ENCODE measurements around the gene LMCD1. TPM values are rescaled to one million over a fixed set of nuclear protein-coding genes. Genes with fewer than 3 reads are reported as not detected.

LMCD1 gene
- total and polyA plus RNA-seq, 2 donors = 7.8 to 34.7 TPM

DNA sequence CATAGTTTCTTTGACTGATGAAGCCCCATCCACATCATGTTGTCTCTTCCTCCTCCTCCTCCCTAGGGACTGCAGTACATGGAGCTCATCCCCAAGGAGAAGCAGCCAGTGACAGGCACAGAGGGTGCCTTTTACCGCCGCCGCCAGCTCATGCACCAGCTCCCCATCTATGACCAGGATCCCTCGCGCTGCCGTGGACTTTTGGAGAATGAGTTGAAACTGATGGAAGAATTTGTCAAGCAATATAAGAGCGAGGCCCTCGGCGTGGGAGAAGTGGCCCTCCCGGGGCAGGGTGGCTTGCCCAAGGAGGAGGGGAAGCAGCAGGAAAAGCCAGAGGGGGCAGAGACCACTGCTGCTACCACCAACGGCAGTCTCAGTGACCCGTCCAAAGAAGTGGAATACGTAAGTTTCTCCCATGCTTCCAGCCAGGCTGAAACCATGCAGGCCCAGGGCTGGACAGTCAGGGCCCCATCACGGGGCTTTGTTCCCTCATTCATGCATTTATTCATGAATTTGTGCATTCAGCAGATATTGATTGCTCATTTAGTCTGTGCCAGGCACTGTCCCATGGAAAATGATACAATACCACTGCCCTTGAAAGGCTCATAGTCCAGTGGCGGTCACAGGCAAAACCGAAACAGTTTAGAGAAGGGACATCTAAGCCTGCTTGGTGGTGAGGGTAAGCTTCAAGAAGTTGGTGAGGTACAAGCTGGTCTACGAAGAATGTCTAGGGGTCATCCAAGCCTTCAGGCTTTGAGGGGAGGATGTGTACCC lies 47.1 kb downstream of the LMCD1 start:
- WGBS = 97% methylated on average over 17 of the region's 17 CpGs

DNA sequence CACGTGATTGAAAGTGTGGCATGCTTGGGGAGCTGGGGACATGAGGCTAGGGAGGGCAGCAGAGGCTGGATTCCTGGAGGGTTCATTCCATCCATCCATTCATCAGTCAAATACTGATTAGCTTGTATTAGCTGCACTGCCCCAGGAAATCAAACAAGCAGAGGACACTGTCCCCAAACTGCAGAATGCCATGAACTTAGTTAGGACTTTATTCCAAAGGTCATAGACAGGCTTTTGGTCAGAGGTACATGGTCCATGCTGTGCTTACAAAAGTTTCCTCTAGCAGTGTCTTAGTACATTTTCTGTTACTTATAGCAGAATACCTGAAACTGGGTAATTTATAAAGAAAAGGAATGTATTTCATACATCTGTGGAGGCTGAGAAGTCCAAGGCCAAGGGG lies 47.7 kb downstream of the LMCD1 start:
- Histone ChIP-seq H3K4me1 (ENCODE audit: control insufficient read depth in 2 of 2, insufficient read depth in 2 of 2, low read length in 2 of 2) (no peaks in the 10 kb centered on the region), H3K4me3 (ENCODE audit: low read length in 2 of 2) (no peak overlapping the region), H3K36me3 (ENCODE audit: control insufficient read depth in 2 of 2, insufficient read depth in 2 of 2, low read length in 1 of 2) (no peaks in the 10 kb centered on the region), H3K9me3 (ENCODE audit: control insufficient read depth in 2 of 2, insufficient read depth in 1 of 2, low read length in 1 of 2) (no peaks in the 10 kb centered on the region), H3K27ac (ENCODE audit: low read depth in 1 of 2, low read length in 1 of 2) (no peak overlapping the region), H3K27me3 (ENCODE audit: control insufficient read depth in 2 of 2, insufficient read depth in 1 of 2, low read length in 1 of 2) (no peaks in the 10 kb centered on the region)
- WGBS = 92% methylated on average over 1 of the region's 1 CpG
- no peak for DNase-seq (ENCODE audit: low read depth in 6 of 9, low spot score in 9 of 9)

More for the DNA sequence above, 47.1 kb downstream of the LMCD1 start:
- no peaks in the 10 kb centered on the region for H3K9me3 ChIP-seq (ENCODE audit: control insufficient read depth in 2 of 2, insufficient read depth in 1 of 2, low read length in 1 of 2)
- H3K36me3 ChIP-seq (ENCODE audit: control insufficient read depth in 2 of 2, insufficient read depth in 2 of 2, low read length in 1 of 2) = no peaks in the 10 kb centered on the region
- no peak overlapping the region for H3K27ac ChIP-seq (ENCODE audit: low read depth in 1 of 2, low read length in 1 of 2)
- no peaks in the 10 kb centered on the region for H3K4me1 ChIP-seq (ENCODE audit: control insufficient read depth in 2 of 2, insufficient read depth in 2 of 2, low read length in 2 of 2)
- H3K27me3 ChIP-seq (ENCODE audit: control insufficient read depth in 2 of 2, insufficient read depth in 1 of 2, low read length in 1 of 2) = no peaks in the 10 kb centered on the region
- no peak overlapping the region for H3K4me3 ChIP-seq (ENCODE audit: low read length in 2 of 2)
- no peak for DNase-seq (ENCODE audit: low read depth in 6 of 9, low spot score in 9 of 9)

DNA sequence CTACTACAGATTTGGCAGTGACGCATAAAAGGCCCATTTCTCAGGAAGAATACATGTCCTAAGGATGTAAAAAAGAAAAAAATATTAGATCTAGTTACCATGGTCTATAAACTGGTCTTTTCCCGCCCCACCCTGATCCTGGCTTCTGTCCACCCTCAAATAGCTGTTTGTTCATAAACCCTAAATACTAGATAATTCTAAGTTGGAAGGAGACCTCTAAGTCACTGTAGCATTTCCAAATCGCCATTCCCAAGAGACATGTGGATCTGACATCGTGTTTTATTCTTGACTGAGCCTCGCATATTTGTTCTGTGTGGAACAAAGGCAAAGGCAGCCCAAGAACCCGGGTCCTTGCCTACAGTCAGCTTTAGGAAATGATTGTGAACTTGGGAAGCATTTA lies 49.0 kb downstream of the LMCD1 start:
- DNase-seq (ENCODE audit: low read depth in 6 of 9, low spot score in 9 of 9) = no peak
- 95% methylated on average over 6 of the region's 6 CpGs for WGBS
- Histone ChIP-seq H3K4me1 (ENCODE audit: control insufficient read depth in 2 of 2, insufficient read depth in 2 of 2, low read length in 2 of 2) (no peaks in the 10 kb centered on the region), H3K9me3 (ENCODE audit: control insufficient read depth in 2 of 2, insufficient read depth in 1 of 2, low read length in 1 of 2) (no peaks in the 10 kb centered on the region), H3K27ac (ENCODE audit: low read depth in 1 of 2, low read length in 1 of 2) (no peak overlapping the region), H3K27me3 (ENCODE audit: control insufficient read depth in 2 of 2, insufficient read depth in 1 of 2, low read length in 1 of 2) (no peaks in the 10 kb centered on the region), H3K4me3 (ENCODE audit: low read length in 2 of 2) (no peak overlapping the region), H3K36me3 (ENCODE audit: control insufficient read depth in 2 of 2, insufficient read depth in 2 of 2, low read length in 1 of 2) (no peaks in the 10 kb centered on the region)

DNA sequence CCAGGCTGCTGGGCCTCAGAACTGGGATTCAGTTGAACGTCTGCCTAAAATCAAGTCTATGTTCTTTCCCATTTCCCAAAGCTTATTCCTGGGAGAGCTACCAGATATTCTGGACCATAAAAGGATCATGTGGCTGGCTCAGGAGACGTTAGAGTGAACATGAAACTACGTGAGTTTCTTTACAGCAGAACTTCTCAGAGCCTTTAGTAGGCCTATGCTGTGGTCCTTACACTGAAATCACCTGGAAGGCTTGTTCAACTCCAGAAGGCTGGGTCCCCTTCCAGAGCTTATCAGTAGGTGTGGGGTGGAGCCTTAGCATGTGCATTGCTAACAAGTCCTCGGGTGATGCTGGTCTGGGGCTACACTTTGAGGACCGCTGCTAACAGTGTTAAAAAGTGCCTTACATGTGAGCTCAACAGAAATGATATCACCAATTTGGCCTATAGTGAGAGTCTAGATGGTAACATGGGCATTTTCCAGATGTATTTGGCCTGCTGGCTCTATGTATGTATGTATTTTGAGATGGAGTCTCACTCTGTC lies 50.7 kb downstream of the LMCD1 start:
- no peaks in the 10 kb centered on the region for H3K36me3 ChIP-seq (ENCODE audit: control insufficient read depth in 2 of 2, insufficient read depth in 2 of 2, low read length in 1 of 2)

DNA sequence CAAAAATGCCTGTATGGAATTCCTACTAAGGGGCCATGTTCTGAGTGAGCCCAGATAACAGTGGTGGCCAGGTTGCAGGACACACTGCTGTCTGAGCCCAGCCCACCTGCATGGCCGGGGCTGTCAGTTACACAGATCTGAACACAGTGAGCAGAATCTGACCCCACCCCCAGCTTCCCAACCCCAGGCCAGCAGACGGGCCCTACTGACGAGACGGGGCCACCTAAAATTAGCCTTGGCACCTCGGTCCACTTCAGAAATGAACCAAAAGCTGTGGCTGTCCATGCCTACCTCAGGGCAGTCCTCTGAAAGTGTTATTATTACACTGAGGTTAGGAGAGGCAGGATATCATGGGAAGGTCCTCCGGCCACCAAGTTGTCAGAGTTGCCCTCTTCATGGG lies 51.8 kb downstream of the LMCD1 start:
- Histone ChIP-seq H3K9me3 (ENCODE audit: control insufficient read depth in 2 of 2, insufficient read depth in 1 of 2, low read length in 1 of 2) (no peaks in the 10 kb centered on the region), H3K27ac (ENCODE audit: low read depth in 1 of 2, low read length in 1 of 2) (no peak overlapping the region), H3K27me3 (ENCODE audit: control insufficient read depth in 2 of 2, insufficient read depth in 1 of 2, low read length in 1 of 2) (no peaks in the 10 kb centered on the region), H3K4me3 (ENCODE audit: low read length in 2 of 2) (no peak overlapping the region), H3K36me3 (ENCODE audit: control insufficient read depth in 2 of 2, insufficient read depth in 2 of 2, low read length in 1 of 2) (no peaks in the 10 kb centered on the region), H3K4me1 (ENCODE audit: control insufficient read depth in 2 of 2, insufficient read depth in 2 of 2, low read length in 2 of 2) (no peaks in the 10 kb centered on the region)
- no peak for DNase-seq (ENCODE audit: low read depth in 6 of 9, low spot score in 9 of 9)
- WGBS = 96% methylated on average over 6 of the region's 6 CpGs

More for the DNA sequence above, 50.7 kb downstream of the LMCD1 start:
- H3K4me3 ChIP-seq (ENCODE audit: low read length in 2 of 2) = no peak overlapping the region
- no peaks in the 10 kb centered on the region for H3K4me1 ChIP-seq (ENCODE audit: control insufficient read depth in 2 of 2, insufficient read depth in 2 of 2, low read length in 2 of 2)
- WGBS = 94% methylated on average over 5 of the region's 5 CpGs
- H3K27ac ChIP-seq (ENCODE audit: low read depth in 1 of 2, low read length in 1 of 2) = no peak overlapping the region
- H3K27me3 ChIP-seq (ENCODE audit: control insufficient read depth in 2 of 2, insufficient read depth in 1 of 2, low read length in 1 of 2) = no peaks in the 10 kb centered on the region
- H3K9me3 ChIP-seq (ENCODE audit: control insufficient read depth in 2 of 2, insufficient read depth in 1 of 2, low read length in 1 of 2) = no peaks in the 10 kb centered on the region
- no peak for DNase-seq (ENCODE audit: low read depth in 6 of 9, low spot score in 9 of 9)

DNA sequence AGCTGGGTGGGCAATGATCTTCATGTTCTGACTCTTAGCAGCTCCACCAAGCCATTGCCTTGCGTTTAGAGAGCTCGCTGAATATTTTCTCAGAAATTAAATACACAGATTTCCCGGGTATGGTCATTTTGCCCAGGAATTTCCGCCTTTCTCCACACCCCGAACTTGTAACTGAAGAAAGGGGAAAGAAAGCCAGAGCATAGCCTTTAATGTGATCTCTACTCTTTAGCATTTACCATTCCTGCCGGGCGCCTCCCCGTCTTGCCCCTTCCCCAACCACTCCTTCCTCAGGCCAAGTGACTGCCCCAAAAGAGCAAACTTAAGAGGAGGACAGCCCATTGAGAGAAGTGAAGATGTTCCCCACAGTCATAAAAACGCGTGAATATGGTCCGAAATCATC lies 53.1 kb downstream of the LMCD1 start:
- Histone ChIP-seq H3K27ac (ENCODE audit: low read depth in 1 of 2, low read length in 1 of 2) (no peak overlapping the region), H3K27me3 (ENCODE audit: control insufficient read depth in 2 of 2, insufficient read depth in 1 of 2, low read length in 1 of 2) (no peaks in the 10 kb centered on the region), H3K4me1 (ENCODE audit: control insufficient read depth in 2 of 2, insufficient read depth in 2 of 2, low read length in 2 of 2) (no peaks in the 10 kb centered on the region), H3K36me3 (ENCODE audit: control insufficient read depth in 2 of 2, insufficient read depth in 2 of 2, low read length in 1 of 2) (no peaks in the 10 kb centered on the region), H3K4me3 (ENCODE audit: low read length in 2 of 2) (no peak overlapping the region), H3K9me3 (ENCODE audit: control insufficient read depth in 2 of 2, insufficient read depth in 1 of 2, low read length in 1 of 2) (no peaks in the 10 kb centered on the region)
- WGBS = 96% methylated on average over 11 of the region's 11 CpGs
- no peak for DNase-seq (ENCODE audit: low read depth in 6 of 9, low spot score in 9 of 9)

DNA sequence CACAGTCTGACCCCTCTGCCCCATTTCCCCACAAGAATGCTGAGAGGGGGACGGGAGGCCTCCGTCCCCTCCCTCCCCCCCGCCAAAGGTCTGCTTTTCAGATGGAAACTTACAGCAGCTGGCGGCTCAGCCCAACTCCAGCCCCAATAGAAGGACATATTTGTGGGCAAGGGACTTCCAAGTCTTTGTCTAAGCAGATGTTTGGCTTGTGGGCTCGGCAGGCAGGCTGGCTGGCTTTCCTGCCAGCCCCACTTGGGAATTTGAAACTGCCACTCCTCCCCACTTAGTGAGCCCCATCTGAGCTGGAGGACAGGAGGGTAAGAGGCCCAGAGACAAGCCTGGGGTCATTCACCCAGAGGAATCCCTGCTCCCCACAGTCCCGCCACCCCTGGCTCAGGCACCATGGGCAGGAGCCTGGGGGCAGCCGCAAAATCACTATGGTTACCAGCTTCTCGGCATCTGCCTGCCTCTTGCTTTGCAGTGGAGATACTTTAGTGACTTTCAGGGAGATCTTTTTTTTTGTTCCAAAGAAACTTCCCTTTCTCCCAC lies 53.6 kb downstream of the LMCD1 start:
- no peak for DNase-seq (ENCODE audit: low read depth in 6 of 9, low spot score in 9 of 9)
- Histone ChIP-seq H3K36me3 (ENCODE audit: control insufficient read depth in 2 of 2, insufficient read depth in 2 of 2, low read length in 1 of 2) (no peaks in the 10 kb centered on the region), H3K27me3 (ENCODE audit: control insufficient read depth in 2 of 2, insufficient read depth in 1 of 2, low read length in 1 of 2) (no peaks in the 10 kb centered on the region), H3K4me1 (ENCODE audit: control insufficient read depth in 2 of 2, insufficient read depth in 2 of 2, low read length in 2 of 2) (no peaks in the 10 kb centered on the region), H3K9me3 (ENCODE audit: control insufficient read depth in 2 of 2, insufficient read depth in 1 of 2, low read length in 1 of 2) (no peaks in the 10 kb centered on the region), H3K27ac (ENCODE audit: low read depth in 1 of 2, low read length in 1 of 2) (no peak overlapping the region), H3K4me3 (ENCODE audit: low read length in 2 of 2) (no peak overlapping the region)
- WGBS = 93% methylated on average over 8 of the region's 8 CpGs

DNA sequence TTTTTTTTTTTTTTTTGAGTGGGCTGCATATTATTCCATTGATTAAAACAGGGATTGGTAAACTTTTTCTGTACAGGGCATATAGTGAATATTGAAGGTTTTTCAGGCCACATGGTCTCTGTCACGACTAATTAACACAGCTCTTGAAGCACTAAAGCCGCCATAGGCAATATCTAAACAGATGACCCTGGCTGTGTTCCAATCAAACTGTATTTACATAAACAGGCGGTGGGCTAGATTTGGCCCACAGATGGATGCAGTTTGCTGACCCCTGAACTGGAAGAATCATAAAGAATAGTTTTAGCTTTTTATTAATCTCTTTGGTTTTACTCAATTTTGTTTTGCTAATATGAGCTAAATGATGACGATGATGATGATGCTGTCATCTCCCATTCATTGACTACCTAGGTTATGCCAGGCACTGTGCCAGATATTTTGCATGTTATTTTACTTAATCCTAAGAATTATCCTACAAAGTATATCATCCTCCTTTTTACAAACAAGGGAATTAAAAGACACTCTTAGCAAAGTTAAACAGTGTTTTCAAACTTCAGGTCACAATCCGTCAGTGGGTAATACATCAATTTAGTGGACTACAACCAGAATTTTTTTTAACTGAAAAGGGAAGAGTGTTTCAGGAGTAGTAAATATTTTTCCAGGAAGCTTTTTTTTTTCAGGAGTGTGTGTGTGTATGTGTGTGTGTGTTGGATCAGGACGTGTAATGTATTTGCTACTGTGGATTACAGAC lies 54.3 kb downstream of the LMCD1 start:
- Histone ChIP-seq H3K27me3 (ENCODE audit: control insufficient read depth in 2 of 2, insufficient read depth in 1 of 2, low read length in 1 of 2) (no peaks in the 10 kb centered on the region), H3K4me1 (ENCODE audit: control insufficient read depth in 2 of 2, insufficient read depth in 2 of 2, low read length in 2 of 2) (no peaks in the 10 kb centered on the region), H3K4me3 (ENCODE audit: low read length in 2 of 2) (no peak overlapping the region), H3K36me3 (ENCODE audit: control insufficient read depth in 2 of 2, insufficient read depth in 2 of 2, low read length in 1 of 2) (no peaks in the 10 kb centered on the region), H3K9me3 (ENCODE audit: control insufficient read depth in 2 of 2, insufficient read depth in 1 of 2, low read length in 1 of 2) (no peaks in the 10 kb centered on the region), H3K27ac (ENCODE audit: low read depth in 1 of 2, low read length in 1 of 2) (no peak overlapping the region)
- WGBS = 93% methylated on average over 6 of the region's 6 CpGs
- DNase-seq (ENCODE audit: low read depth in 6 of 9, low spot score in 9 of 9) = no peak

DNA sequence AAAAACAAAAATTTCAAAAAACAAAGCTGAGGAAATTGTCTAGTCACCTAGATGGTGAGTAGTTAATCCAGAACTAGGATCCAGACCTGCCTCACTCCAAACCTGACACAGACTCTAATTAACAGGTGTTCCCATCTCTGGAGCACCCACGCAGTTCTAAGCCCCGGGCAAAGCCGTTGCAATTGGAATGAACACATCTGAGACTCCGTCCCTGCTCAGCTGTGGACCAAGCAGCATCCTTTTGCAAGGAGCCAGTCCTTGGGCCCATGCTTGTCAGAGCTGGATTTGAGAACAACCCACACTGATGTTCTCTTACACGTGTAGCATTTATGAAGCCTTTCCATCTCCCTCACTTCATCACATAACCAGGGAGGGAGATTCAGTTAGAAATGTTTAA lies 54.8 kb downstream of the LMCD1 start:
- Histone ChIP-seq H3K36me3 (ENCODE audit: control insufficient read depth in 2 of 2, insufficient read depth in 2 of 2, low read length in 1 of 2) (no peaks in the 10 kb centered on the region), H3K27ac (ENCODE audit: low read depth in 1 of 2, low read length in 1 of 2) (no peak overlapping the region), H3K4me3 (ENCODE audit: low read length in 2 of 2) (no peak overlapping the region), H3K9me3 (ENCODE audit: control insufficient read depth in 2 of 2, insufficient read depth in 1 of 2, low read length in 1 of 2) (no peaks in the 10 kb centered on the region), H3K27me3 (ENCODE audit: control insufficient read depth in 2 of 2, insufficient read depth in 1 of 2, low read length in 1 of 2) (no peaks in the 10 kb centered on the region), H3K4me1 (ENCODE audit: control insufficient read depth in 2 of 2, insufficient read depth in 2 of 2, low read length in 2 of 2) (no peaks in the 10 kb centered on the region)
- WGBS = 97% methylated on average over 5 of the region's 5 CpGs
- DNase-seq (ENCODE audit: low read depth in 6 of 9, low spot score in 9 of 9) = no peak

Data from thymus (tissue), 11 donors.